Measurements from ENCODE around the gene PF4V1.

GRCh38 chr4:73839715-73840114 is 13.4 kb upstream of the PF4V1 start:
- no peak for TF ChIP-seq CTCF (IDR thresholded peaks at IDR 0.05)
- no peak for TF ChIP-seq POLR2A (IDR thresholded peaks at IDR 0.05)

All from right lobe of liver (tissue), 4 donors.